Panc1 (cell line): ENCODE data around the gene TMEM150A. TPM values are rescaled to one million over a fixed set of nuclear protein-coding genes. Genes with fewer than 3 reads are reported as not detected.
"Not testable (repeated sequence)": the region's sequence is repeated elsewhere in the genome, so short reads cannot be mapped to it uniquely, and the experiment has no call there.

Experiments
- ATAC-seq: fragments of 200-7000 bp; cut with Tn5 transposase; 2 replicates; pipeline ENCODE4 v1.9.1; 2020; ENCODE audit warnings: mild to moderate bottlenecking, moderate library complexity
- BruUV-seq: library from RNA; stranded (reverse); fragments of 400-500 nt; replicated peaks from 2 replicates; lab custom pipeline; 2021; lab: Mats Ljungman, UMichigan
- CTCF ChIA-PET: fragments of 300-600 bp; sonication (Branson Sonifier 250); formaldehyde crosslinking; loops from one replicate; lab custom pipeline; 2022; ENCODE audit warnings: antibody characterized with exemption; lab: Charles Lee
- POLR2A ChIA-PET: fragments of 300-600 bp; sonication (Branson Sonifier 250); formaldehyde crosslinking; loops from one replicate; lab custom pipeline; 2022; ENCODE audit warnings: antibody characterized with exemption; lab: Charles Lee
- DNase-seq: peaks from one replicate; pipeline ENCODE4 v3.0.0-alpha.2; 2010; ENCODE audit warnings: low read depth, low spot score
- H3K27ac ChIP-seq: 2 replicates; pipeline ENCODE4 v1.5.1; 2011; ENCODE audit warnings: mild to moderate bottlenecking, low read length, inconsistent platforms
- H3K27me3 ChIP-seq: fragments of 200-500 bp; sonication (Bioruptor generic); 2 replicates; pipeline ENCODE4 v1.6.0; 2014; ENCODE audit warnings: low read length, inconsistent platforms; ENCODE audit not compliant: control insufficient read depth, insufficient read depth
- H3K36me3 ChIP-seq: fragments of 200-500 bp; sonication (Bioruptor generic); 2 replicates; pipeline ENCODE4 v1.5.1; 2014; ENCODE audit warnings: inconsistent platforms, mild to moderate bottlenecking, low read length, moderate library complexity; ENCODE audit not compliant: control insufficient read depth, insufficient read depth
- H3K4me1 ChIP-seq: 2 replicates; pipeline ENCODE4 v1.5.1; 2011; ENCODE audit warnings: inconsistent platforms, mild to moderate bottlenecking, low read length, moderate library complexity; ENCODE audit not compliant: control insufficient read depth, insufficient read depth
- H3K4me3 ChIP-seq, 2 experiments: 2 replicates each; pipeline ENCODE4 v1.5.1; 2011 to 2012; ENCODE audit warnings: low read depth in 2 of 2, low read length in 2 of 2, mild to moderate bottlenecking in 2 of 2, inconsistent platforms in 1 of 2, moderate library complexity in 1 of 2
- H3K9me3 ChIP-seq: fragments of 200-500 bp; sonication (Bioruptor generic); 2 replicates; pipeline ENCODE4 v1.5.1; 2014; ENCODE audit warnings: low read depth, mild to moderate bottlenecking, inconsistent platforms, low read length, moderate library complexity; ENCODE audit not compliant: control insufficient read depth, insufficient read depth
- POLR2AphosphoS5 ChIP-seq: IDR thresholded peaks from 2 replicates; pipeline ENCODE4 v1.6.1; 2012; ENCODE audit warnings: mild to moderate bottlenecking, low read depth, low read length, moderate library complexity
- REST ChIP-seq, 2 experiments: IDR thresholded peaks; 2 replicates each; pipeline ENCODE4 v1.6.1; 2011 to 2012; ENCODE audit warnings: low read depth in 2 of 2, control low read depth in 1 of 2, low read length in 1 of 2, mild to moderate bottlenecking in 1 of 2, moderate library complexity in 1 of 2; ENCODE audit not compliant: insufficient read depth in 1 of 2
- SIN3A ChIP-seq: IDR thresholded peaks from 2 replicates; pipeline ENCODE4 v1.6.1; 2012; ENCODE audit warnings: low read depth, mild to moderate bottlenecking, low read length, moderate library complexity, borderline replicate concordance; ENCODE audit not compliant: insufficient read depth
- TCF7L2 ChIP-seq: IDR thresholded peaks from 2 replicates; pipeline ENCODE4 v1.6.1; 2011; ENCODE audit warnings: mild to moderate bottlenecking, low read depth, low read length, inconsistent platforms
- in situ Hi-C: cut with HindIII; loops from 2 replicates; pipeline ENCODE4 v1.10.0; 2016; ENCODE audit warnings: low sequenced_read_pairs, low pct_unique_long_range_greater_than_20kb
- intact Hi-C: fragments of 100-400 bp; cut with micrococcal nuclease; formaldehyde crosslinking; loops from one replicate; pipeline ENCODE4 v1.10.0; 2022; ENCODE audit not compliant: unreplicated experiment
- total RNA-seq: library from RNA; stranded (reverse); gene quantifications from one replicate; pipeline ENCODE4 v1.2.1, GENCODE V29; 2021; ENCODE audit not compliant: unreplicated experiment
- TF ChIP-seq, protein P1 (sequence below): fragments of 450-650 bp; IDR thresholded peaks from 2 replicates; pipeline ENCODE4 v1.5.1; 2017; ENCODE audit warnings: mild to moderate bottlenecking

TMEM150A gene
- total RNA-seq, 1 experiment from 2014 or later, result 30.4 TPM

- intact Hi-C loops, BruUV-seq, H3K36me3 ChIP-seq, DNase-seq, ATAC-seq, H3K9me3 ChIP-seq, H3K27me3 ChIP-seq, H3K27ac ChIP-seq, in situ Hi-C loops: not testable (repeated sequence)
- H3K4me1 ChIP-seq, result peaks cover 29% of the 10 kb centered on the region
- POLR2A ChIA-PET, result interaction anchor here (0.5 to 0.7 kb wide), 4 partner anchors 12 to 166 kb away, joined by 4 to 5 read pairs (median 4); no protein-coding TSS in a partner anchor
- peak overlapping the region; percentile 97 to 99; a peak in 3 of 4 replicates for H3K4me3 ChIP-seq
- 0 out of 2 replicates have a peak, but pooled peaks have one; percentile 0 for TF ChIP-seq POLR2AphosphoS5
- CTCF ChIA-PET, result interaction anchor here (0.5 to 0.7 kb wide), 3 partner anchors 8 to 838 kb away, joined by 4 to 8 read pairs (median 8); partner anchors contain the start of gene C2orf68
These were observed 1.6 kb upstream of the TMEM150A start for GRCh38 chr2:85604133-85604444.

- H3K27ac ChIP-seq, result peak overlapping the region; percentile 84
- CTCF ChIA-PET, result no interaction called here
These were observed 575 bp downstream of the TMEM150A start for GRCh38 chr2:85601771-85602475.

More at GRCh38 chr2:85601771-85602475, 575 bp downstream of the TMEM150A start:
- in situ Hi-C loops (no loop called here), intact Hi-C loops (no loop called here)
- H3K4me1 ChIP-seq, result peaks cover 37% of the 10 kb centered on the region
- no peaks in the 10 kb centered on the region for H3K27me3 ChIP-seq
- ATAC-seq (peak; percentile 78), DNase-seq (no peak)
- no peak for TF ChIP-seq TCF7L2
- no peak for TF ChIP-seq REST (IDR thresholded peaks at IDR 0.05; ENCODE audit: insufficient read depth in 1 of 2, low read depth in 2 of 2, low read length in 1 of 2)
- no peak for TF ChIP-seq SIN3A
- TF ChIP-seq, protein P1, sequence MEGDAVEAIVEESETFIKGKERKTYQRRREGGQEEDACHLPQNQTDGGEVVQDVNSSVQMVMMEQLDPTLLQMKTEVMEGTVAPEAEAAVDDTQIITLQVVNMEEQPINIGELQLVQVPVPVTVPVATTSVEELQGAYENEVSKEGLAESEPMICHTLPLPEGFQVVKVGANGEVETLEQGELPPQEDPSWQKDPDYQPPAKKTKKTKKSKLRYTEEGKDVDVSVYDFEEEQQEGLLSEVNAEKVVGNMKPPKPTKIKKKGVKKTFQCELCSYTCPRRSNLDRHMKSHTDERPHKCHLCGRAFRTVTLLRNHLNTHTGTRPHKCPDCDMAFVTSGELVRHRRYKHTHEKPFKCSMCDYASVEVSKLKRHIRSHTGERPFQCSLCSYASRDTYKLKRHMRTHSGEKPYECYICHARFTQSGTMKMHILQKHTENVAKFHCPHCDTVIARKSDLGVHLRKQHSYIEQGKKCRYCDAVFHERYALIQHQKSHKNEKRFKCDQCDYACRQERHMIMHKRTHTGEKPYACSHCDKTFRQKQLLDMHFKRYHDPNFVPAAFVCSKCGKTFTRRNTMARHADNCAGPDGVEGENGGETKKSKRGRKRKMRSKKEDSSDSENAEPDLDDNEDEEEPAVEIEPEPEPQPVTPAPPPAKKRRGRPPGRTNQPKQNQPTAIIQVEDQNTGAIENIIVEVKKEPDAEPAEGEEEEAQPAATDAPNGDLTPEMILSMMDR, result no peak
- TF ChIP-seq POLR2AphosphoS5, result no peak
- no peaks in the 10 kb centered on the region; the same call in 1 of the 2 replicates for H3K36me3 ChIP-seq
- POLR2A ChIA-PET, result interaction anchor here (0.5 kb wide), 1 partner anchor 182 kb away, joined by 3 read pairs; no protein-coding TSS in a partner anchor
- H3K9me3 ChIP-seq, result no peaks in the 10 kb centered on the region
- BruUV-seq, result no TSS peak
- peak overlapping the region; percentile 97 to 99 for H3K4me3 ChIP-seq
